ENCODE results near the gene ADAM33. TPM values are rescaled to one million over a fixed set of nuclear protein-coding genes. Genes with fewer than 3 reads are reported as not detected.

ADAM33 gene
- total RNA-seq, 1 experiment from 2014 or later, result not detected

DNA sequence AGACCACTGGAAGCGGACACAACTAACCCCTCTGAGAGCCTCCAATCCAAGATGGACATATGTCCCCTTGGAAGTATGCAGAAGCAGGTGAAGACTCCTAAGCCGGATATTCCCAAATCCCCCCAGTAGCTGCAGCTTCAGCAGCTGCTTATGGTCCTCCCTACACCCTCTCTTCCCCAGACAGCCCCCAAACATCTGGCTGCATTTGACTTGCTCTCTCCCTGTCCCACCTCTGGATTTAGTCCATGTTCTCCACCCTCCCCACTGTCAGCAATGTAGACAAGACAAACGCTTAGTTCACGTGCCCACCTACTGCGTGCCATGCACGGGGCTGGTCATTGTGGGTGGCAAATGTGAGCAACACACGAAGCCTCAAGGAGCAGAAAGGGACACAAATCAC lies 4.6 kb upstream of the ADAM33 start:
- ATAC-seq, result no peak
- peaks cover 0 to 4% of the 10 kb centered on the region in 2 experiments; a peak in 1 of 4 replicates for H3K4me1 ChIP-seq (ENCODE audit: control insufficient read depth in 1 of 2, insufficient read depth in 2 of 2, low read length in 2 of 2)
- ChIA-PET RAD21 (ENCODE audit: low non-redundant PET in 1 of 2, low total read pairs in 2 of 2, uncharacterized antibody in 2 of 2, unreplicated experiment in 2 of 2) (no interaction called here), POLR2A (no interaction called here), CTCF (interaction anchor here (1.5 kb wide), 1 partner anchor 24 kb away, joined by 12 read pairs; no protein-coding TSS in a partner anchor)
- no peak overlapping the region for H3K4me3 ChIP-seq (replicated peaks in 1 of 2; ENCODE audit: low read depth in 1 of 2, low read length in 2 of 2)
- H3K27ac ChIP-seq (ENCODE audit: low read depth, low read length), result no peak overlapping the region
- no peaks in the 10 kb centered on the region for H3K9me2 ChIP-seq (ENCODE audit: insufficient read depth)
- H3K4me2 ChIP-seq (ENCODE audit: low read length), result no peak overlapping the region
- H3K9me3 ChIP-seq (ENCODE audit: control insufficient read depth in 1 of 2, insufficient read depth in 1 of 2, low read depth in 1 of 2, low read length in 2 of 2), result no peaks in the 10 kb centered on the region
- no peak overlapping the region for H2AFZ ChIP-seq (ENCODE audit: low read depth, low read length, poor library complexity, severe bottlenecking)
- no peaks in the 10 kb centered on the region for H3K36me3 ChIP-seq (ENCODE audit: control insufficient read depth in 1 of 2, insufficient read depth in 2 of 2, low read length in 2 of 2)
- H3K79me2 ChIP-seq (ENCODE audit: insufficient read depth, low read length), result no peaks in the 10 kb centered on the region
- H3K27me3 ChIP-seq (ENCODE audit: insufficient read depth, low read length), result no peaks in the 10 kb centered on the region
- no peaks in the 10 kb centered on the region for H4K20me1 ChIP-seq (ENCODE audit: insufficient read depth)
- H3K9ac ChIP-seq (ENCODE audit: low read length), result no peak overlapping the region
- intact Hi-C loops (cut with micrococcal nuclease), result no loop called here
- no TSS peak for BruUV-seq (replicated peaks)
- TF ChIP-seq RAD21 (IDR thresholded peaks at IDR 0.05; ENCODE audit: low read depth), result no peak
- DNase-seq (ENCODE audit: low read depth, low spot score), result no peak

DNA sequence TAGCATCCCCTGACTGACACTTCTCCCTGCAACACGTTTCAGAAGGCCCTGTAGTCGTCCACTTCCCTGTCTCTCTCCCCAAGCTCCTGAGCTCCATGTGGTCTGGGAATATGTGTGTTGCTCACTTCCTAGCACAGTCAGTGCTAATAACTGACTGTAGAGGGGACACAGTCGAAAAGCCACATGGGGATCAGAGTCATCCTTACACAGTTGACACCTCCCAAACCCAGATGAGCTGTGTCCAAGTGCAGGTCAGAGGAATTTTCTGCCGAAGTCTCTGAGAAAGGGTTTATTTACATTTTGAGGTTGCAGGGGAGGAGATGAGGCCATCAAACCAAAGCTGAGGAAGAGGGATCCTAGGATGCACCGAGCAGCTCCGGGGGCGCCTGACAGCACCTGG lies 3.5 kb upstream of the ADAM33 start:
- Histone ChIP-seq H3K4me1 (ENCODE audit: control insufficient read depth in 1 of 2, insufficient read depth in 2 of 2, low read length in 2 of 2) (peaks cover 0 to 7% of the 10 kb centered on the region in 2 experiments; a peak in 2 of 4 replicates), H3K27ac (ENCODE audit: low read depth, low read length) (no peak overlapping the region), H3K4me2 (ENCODE audit: low read length) (no peak overlapping the region), H4K20me1 (ENCODE audit: insufficient read depth) (no peaks in the 10 kb centered on the region), H3K4me3 (replicated peaks in 1 of 2; ENCODE audit: low read depth in 1 of 2, low read length in 2 of 2) (no peak overlapping the region), H3K79me2 (ENCODE audit: insufficient read depth, low read length) (no peaks in the 10 kb centered on the region), H3K27me3 (ENCODE audit: insufficient read depth, low read length) (no peaks in the 10 kb centered on the region), H3K9ac (ENCODE audit: low read length) (no peak overlapping the region), H3K9me3 (ENCODE audit: control insufficient read depth in 1 of 2, insufficient read depth in 1 of 2, low read depth in 1 of 2, low read length in 2 of 2) (no peaks in the 10 kb centered on the region), H3K36me3 (ENCODE audit: control insufficient read depth in 1 of 2, insufficient read depth in 2 of 2, low read length in 2 of 2) (no peaks in the 10 kb centered on the region), H2AFZ (ENCODE audit: low read depth, low read length, poor library complexity, severe bottlenecking) (no peak overlapping the region), H3K9me2 (ENCODE audit: insufficient read depth) (no peaks in the 10 kb centered on the region)
- ChIA-PET RAD21 (ENCODE audit: low non-redundant PET in 1 of 2, low total read pairs in 2 of 2, uncharacterized antibody in 2 of 2, unreplicated experiment in 2 of 2) (no interaction called here), POLR2A (no interaction called here), CTCF (interaction anchor here (0.9 kb wide), 1 partner anchor 26 kb away, joined by 5 read pairs; no protein-coding TSS in a partner anchor)
- DNase-seq (ENCODE audit: low read depth, low spot score) (no peak), ATAC-seq (no peak)
- no TSS peak for BruUV-seq (replicated peaks)
- intact Hi-C loops (cut with micrococcal nuclease), result no loop called here
- TF ChIP-seq, protein P1, sequence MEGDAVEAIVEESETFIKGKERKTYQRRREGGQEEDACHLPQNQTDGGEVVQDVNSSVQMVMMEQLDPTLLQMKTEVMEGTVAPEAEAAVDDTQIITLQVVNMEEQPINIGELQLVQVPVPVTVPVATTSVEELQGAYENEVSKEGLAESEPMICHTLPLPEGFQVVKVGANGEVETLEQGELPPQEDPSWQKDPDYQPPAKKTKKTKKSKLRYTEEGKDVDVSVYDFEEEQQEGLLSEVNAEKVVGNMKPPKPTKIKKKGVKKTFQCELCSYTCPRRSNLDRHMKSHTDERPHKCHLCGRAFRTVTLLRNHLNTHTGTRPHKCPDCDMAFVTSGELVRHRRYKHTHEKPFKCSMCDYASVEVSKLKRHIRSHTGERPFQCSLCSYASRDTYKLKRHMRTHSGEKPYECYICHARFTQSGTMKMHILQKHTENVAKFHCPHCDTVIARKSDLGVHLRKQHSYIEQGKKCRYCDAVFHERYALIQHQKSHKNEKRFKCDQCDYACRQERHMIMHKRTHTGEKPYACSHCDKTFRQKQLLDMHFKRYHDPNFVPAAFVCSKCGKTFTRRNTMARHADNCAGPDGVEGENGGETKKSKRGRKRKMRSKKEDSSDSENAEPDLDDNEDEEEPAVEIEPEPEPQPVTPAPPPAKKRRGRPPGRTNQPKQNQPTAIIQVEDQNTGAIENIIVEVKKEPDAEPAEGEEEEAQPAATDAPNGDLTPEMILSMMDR (IDR thresholded peaks at IDR 0.05 in 2 of 3, conservative IDR thresholded peaks at IDR 0.05 in 1 of 3; ENCODE audit: borderline replicate concordance in 1 of 3, insufficient read depth in 1 of 3, low read depth in 2 of 3, low read length in 2 of 3), result no peak
- TF ChIP-seq EZH2 (IDR thresholded peaks at IDR 0.05) (no peak), ZFX (IDR thresholded peaks at IDR 0.05) (no peak), YY1 (IDR thresholded peaks at IDR 0.05; ENCODE audit: extremely low read depth, insufficient replicate concordance, low read depth, low read length) (no peak), EGR1 (IDR thresholded peaks at IDR 0.05; ENCODE audit: low read depth) (no peak), SP1 (IDR thresholded peaks at IDR 0.05; ENCODE audit: low read depth) (no peak), TCF7L2 (IDR thresholded peaks at IDR 0.05; ENCODE audit: borderline replicate concordance, extremely low read depth, insufficient read depth, insufficient read length) (no peak), RAD21 (IDR thresholded peaks at IDR 0.05; ENCODE audit: low read depth) (no peak), POLR2AphosphoS5 (IDR thresholded peaks at IDR 0.05; ENCODE audit: low read depth, low read length) (no peak), EZH2phosphoT487 (IDR thresholded peaks at IDR 0.05; ENCODE audit: borderline replicate concordance) (no peak)
- TF ChIP-seq, protein P2, sequence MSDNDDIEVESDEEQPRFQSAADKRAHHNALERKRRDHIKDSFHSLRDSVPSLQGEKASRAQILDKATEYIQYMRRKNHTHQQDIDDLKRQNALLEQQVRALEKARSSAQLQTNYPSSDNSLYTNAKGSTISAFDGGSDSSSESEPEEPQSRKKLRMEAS (IDR thresholded peaks at IDR 0.05), result no peak
- TF ChIP-seq, protein P3, sequence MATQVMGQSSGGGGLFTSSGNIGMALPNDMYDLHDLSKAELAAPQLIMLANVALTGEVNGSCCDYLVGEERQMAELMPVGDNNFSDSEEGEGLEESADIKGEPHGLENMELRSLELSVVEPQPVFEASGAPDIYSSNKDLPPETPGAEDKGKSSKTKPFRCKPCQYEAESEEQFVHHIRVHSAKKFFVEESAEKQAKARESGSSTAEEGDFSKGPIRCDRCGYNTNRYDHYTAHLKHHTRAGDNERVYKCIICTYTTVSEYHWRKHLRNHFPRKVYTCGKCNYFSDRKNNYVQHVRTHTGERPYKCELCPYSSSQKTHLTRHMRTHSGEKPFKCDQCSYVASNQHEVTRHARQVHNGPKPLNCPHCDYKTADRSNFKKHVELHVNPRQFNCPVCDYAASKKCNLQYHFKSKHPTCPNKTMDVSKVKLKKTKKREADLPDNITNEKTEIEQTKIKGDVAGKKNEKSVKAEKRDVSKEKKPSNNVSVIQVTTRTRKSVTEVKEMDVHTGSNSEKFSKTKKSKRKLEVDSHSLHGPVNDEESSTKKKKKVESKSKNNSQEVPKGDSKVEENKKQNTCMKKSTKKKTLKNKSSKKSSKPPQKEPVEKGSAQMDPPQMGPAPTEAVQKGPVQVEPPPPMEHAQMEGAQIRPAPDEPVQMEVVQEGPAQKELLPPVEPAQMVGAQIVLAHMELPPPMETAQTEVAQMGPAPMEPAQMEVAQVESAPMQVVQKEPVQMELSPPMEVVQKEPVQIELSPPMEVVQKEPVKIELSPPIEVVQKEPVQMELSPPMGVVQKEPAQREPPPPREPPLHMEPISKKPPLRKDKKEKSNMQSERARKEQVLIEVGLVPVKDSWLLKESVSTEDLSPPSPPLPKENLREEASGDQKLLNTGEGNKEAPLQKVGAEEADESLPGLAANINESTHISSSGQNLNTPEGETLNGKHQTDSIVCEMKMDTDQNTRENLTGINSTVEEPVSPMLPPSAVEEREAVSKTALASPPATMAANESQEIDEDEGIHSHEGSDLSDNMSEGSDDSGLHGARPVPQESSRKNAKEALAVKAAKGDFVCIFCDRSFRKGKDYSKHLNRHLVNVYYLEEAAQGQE (IDR thresholded peaks at IDR 0.05; ENCODE audit: low read depth), result no peak

Data from HCT116 (cell line).